ENCODE results near the gene RAE1.
"Not testable (repeated sequence)": the region's sequence is repeated elsewhere in the genome, so short reads cannot be mapped to it uniquely, and the experiment has no call there.

The RAE1 gene

DNA sequence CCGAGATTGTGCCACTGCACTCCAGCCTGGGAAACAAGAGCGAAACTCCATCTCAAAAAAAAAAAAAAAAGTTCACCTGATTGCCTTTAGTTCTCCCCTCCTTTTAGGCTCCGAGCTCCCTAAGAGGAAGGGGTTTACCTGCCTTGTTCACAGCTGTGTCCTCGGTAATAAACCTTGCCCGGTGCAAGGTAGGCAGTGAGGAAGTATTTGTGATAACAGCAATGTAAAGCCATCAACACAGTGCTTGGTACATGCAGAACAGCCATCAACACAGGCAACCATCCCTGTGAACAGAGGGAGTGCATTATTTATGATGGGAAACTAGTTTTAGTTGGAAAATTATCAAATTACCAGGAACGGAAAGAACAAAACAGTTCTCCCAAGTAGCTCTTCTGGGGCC, 23.2 kb upstream of the RAE1 start:
- no peak for DNase-seq

DNA sequence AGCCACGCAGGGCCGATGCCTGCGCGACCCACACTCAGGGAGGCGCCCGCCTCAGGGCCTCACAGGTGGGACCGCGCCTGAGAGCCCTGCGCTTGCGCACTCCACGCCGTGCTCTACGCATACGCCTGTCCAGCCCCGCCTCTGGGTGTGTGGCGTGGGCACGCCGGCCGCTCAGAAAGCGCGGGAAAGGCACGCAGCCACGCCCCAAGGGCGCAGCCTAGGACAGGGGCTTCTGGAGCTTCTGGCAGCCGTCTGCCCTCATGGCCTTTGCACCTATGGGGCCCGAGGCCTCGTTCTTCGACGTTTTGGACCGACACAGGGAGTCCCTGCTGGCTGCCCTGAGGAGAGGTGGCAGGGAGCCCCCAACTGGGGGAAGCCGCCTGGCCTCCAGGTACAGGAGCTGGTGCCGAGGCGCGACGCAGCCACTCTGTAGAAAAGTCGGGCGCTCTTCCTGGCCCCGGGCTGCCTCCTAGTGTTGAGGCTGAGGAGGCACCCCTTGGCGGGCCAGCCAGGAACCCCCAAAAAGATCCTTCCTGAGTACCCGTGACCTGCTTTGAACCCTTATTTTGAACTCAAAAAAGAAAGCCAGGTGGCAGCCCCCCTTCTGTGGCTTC, 21.3 kb upstream of the RAE1 start, which contains the start of gene SPO11:
Gene SPO11 (plus strand): TSS at position 196 of the 614 bp plus-strand sequence. CDS start 65 bp downstream, at position 261.
- DNase-seq = no peak

DNA sequence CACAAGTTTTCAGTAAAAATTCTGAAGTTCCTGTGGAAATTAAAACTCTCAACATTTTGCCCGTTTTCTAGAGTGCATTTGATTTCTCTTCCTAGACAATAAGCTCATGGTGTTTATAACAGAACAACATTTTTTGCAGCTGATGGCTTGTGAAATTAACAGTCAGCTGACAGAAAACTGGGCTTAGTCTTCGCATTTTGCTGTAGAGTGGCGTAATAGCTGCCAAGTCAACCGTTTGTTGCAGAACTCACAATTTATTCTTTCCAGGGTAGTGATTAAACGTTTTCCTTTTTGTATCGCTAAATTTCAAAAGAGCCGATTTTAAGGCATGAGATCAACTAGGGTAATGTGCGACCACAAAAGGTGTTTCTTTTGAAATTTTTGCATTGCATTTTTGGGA, 20.1 kb upstream of the RAE1 start:
- DNase-seq = no peak

DNA sequence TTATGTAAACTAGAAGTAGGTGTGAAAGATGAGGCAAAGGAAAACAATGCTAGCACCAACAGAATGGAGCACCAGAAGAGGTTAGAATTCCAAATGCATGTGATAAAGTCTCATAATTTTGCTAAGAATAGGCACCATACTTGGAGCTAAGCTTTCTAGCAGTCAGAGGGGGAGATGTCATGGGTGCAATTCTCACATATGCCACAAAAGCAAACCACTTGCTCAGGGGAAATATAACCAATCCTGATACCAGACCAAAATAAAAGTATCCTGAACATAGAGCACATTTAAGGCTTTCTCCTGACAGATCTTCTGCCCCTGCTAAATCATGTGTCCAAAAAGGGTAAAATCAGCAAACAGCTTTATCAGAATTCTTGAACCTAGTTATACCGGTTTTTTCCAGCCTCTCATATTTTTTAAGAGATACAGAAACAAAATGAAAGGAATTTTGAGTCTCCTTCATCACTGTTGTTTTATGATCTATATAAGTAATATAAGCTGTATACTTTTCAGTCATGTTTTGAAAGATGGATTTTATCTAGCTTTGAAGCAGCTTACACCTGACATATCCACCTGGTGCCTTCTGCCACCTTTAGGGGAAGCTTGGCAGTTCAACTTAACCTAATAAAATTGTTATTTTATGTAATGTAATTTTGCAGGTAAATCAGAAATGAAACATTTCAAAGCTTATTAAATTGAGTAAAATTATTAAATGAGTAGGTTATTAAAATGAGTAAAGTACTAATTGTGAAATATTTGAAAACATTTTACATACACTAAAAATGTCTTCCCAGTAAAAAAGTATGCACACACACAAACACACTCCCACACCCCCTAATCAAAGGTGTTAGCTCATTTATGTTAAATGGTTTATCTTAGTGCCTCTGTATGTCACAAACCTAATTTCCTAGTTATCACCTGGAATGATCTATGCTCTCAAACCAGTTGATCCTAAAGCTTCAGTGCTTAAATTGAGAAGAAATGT, 18.7 kb upstream of the RAE1 start:
- DNase-seq = no peak

DNA sequence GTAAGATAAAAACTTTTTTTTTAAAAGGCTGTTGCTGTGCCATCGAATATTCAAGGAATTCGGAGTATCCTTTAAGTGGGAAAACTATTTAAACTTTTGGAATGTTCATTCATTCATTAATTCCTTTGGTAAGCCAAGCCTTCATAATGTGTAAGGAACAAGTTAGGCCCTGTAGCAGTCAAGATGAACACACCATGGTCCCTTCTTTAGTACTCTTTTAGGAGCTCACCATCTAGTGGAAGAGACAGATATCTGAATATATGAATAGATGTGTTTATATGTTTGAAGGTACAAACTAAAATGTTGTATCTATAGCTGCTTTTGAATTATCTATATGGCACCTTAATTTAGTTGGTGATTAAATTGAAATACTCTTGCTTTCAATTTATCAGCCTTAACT, 15.7 kb upstream of the RAE1 start:
- DNase-seq = no peak

DNA sequence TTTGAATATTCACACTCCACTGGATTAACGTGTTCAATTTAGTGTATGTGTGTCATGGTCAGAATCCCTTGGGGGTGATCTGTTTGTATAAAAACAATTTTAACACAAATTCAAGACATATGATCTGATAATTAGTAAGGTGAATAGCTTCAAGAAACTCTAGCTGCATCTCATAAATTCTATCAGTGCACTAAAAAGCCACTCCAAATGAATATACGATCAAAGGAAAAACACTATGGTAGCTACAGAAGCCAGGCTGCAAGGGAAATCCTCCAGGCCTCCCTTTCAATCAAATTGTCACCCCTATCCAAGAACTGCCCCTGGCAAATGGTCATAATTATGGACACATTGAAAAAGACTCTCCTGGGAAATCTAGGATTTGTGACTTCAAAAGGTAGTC, 9.4 kb upstream of the RAE1 start:
- DNase-seq = no peak

DNA sequence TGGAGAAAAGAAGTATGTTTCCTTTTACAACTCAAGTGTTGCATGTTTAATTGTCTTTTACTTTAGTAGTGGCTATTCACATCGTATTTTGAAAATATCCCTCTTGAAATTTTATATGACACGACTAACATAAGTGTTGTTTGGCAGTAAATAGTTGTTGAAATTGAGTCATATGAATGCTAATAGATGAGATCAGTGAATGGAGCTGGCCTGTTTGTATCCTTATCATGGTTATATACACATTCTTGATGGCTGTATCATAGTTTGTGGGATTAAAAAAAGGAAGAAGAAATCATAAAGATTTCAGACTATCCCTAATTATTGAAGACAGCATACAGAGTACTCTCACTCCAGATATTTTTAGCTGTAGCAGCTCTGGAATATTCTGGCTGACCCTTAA, 8.2 kb upstream of the RAE1 start:
- DNase-seq = no peak

DNA sequence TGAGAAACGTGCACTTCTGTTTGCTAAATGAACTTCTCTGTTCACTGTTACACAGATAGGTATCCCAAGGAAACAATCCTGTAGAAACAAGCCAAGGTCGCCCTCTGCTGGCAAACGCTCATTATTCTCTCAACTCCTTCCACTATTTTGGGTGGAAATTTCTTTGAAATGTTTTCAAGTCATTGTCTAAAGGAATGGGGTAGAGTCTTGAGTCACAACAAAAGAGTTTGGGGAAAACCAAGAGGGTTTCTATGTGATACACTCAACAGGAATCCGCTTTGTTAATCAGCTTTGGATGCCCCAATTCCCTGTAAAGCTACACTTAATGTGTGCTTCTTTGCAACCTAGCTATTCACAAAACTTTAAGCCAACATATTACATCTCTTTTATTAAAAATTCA, 4.6 kb upstream of the RAE1 start:
- peak; percentile 24 to 61 (median 46) for DNase-seq

DNA sequence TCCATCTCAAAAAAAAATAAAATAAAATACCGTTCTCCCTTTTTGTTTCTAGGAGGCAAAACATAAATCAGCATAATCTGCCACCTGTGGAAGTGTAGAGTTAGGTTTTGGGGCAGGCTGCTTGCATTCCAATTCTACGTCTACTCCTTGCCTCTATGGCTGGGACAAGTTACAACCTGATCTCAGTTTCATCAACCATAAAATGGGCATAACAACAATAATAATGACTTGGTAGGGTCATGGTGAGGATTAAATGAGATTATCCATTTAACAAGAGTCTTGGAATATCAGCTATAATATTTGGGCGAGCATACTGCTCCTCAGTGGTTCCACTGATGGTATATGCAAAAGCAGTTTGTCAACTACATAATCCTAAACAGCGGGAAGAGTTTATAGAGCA, 3.7 kb upstream of the RAE1 start:
- no peak for DNase-seq

DNA sequence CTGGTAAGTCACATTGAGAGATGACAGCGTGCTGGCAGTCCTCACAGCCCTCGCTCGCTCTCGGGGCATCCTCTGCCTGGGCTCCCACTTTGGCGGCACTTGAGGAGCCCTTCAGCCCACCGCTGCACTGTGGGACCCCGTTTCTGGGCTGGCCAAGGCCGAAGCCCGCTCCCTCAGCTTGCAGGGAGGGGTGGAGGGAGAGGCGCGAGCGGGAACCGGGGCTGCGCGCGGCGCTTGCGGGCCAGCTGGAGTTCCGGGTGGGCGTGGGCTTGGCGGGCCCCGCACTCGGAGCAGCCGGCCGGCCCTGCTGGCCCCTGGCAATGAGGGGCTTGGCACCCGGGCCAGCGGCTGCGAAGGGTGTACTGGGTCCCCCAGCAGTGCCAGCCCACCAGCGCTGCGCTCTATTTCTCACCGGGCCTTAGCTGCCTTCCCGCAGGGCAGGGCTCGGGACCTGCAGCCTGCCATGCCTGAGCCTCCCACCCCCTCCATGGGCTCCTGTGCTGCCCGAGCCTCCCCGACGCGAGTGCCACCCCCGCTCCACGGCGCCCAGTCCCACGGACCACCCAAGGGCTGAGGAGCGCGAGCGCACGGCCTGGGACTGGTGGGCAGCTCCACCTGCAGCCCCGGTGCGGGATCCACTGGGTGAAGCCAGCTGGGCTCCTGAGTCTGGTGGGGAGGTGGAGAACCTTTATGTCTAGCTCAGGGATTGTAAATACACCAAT, 2.7 kb upstream of the RAE1 start:
- DNase-seq = not testable (repeated sequence)

DNA sequence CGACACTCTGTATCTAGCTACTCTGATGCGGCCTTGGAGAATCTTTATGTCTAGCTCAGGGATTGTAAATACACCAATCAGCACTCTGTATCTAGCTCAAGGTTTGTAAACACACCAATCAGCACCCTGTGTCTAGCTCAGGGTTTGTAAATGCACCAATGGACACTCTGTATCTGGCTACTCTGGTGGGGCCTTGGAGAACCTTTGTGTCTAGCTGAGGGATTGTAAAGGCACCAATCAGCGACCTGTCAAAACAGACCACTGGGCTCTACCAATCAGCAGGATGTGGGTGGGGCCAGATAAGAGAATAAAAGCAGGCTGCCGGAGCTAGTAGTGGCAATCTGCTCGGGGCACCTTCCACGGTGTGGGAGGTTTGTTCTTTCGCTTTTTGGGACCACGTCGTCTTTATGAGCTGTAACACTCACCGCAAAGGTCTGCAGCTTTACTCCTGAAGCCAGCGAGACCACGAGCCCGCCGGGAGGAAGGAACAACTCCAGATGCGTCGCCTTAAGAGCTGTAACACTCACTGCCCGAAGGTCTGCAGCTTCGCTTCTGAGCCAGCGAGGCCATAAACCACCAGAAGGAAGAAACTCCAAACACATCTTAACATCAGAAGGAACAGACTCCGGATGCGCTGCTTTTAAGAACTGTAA, 2.0 kb upstream of the RAE1 start:
- peak in 2 of 6 experiments; percentile 4 to 23 for DNase-seq

DNA sequence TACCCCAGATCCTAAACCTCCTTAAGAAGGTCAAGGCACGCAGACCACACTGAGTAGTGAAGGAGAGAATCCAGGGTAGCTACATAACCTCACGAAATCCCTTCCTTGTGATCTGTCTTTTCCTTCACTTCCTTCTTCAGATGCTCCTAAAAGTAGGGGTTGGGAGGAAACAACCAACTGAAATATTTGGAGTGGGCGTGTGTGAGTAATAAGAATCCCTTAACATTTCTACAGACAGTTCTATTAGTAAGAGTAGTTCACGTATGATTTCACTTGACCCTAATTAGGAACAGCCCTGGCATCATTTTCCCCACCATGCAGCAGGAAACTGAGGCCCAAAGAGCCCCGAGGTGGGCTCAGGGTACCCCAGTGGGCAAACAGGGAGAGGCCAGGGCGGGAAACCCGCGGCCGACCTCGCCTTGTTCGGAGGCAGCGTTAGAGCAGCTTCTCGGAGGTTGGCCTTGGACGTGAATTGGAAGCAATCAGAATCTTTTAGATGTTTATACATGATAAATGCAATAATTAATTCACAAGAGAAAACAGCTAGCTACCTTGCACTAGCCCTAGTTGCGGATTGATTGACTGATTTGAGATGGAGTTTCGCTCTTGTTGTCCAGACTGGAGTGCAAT, 859 bp upstream of the RAE1 start:
- peak in 1 of 6 experiments; percentile 10 for DNase-seq

DNA sequence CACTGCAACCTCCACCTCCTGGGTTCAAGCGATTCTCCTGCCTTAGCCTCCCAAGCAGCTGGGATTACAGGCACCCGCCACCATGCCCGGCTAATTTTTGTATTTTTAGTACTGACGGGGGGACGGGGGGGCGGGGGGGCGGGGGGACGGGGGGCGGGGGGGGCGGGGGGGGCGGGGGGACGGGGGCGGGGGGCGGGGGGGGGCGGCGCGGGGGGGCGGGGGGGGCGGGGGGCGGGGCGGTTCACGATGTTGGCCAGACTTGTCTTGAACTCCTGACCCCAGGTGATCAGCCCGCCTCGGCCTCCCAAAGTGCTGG, 371 bp upstream of the RAE1 start:
- DNase-seq = not testable (repeated sequence)

DNA sequence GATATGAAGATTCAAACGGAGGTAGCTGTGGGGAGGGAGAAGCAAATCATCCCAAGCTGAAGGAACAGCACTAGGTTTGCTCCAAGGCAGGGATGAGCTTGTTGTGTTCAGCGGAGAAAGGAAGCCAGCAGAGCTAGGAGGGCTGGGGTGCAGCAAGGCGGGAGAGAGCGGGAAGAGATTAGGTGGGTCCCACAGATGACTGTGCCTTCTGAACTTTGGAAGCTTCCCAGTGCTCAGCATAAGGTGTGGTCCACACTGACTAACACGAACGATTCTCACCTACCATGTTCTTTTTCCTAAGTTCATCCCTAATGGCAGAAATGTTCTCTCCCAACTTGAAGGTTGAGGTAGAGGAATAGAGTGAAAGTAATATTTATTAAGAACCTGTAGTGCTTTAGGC, 1.2 kb downstream of the RAE1 start:
- no peak for DNase-seq

DNA sequence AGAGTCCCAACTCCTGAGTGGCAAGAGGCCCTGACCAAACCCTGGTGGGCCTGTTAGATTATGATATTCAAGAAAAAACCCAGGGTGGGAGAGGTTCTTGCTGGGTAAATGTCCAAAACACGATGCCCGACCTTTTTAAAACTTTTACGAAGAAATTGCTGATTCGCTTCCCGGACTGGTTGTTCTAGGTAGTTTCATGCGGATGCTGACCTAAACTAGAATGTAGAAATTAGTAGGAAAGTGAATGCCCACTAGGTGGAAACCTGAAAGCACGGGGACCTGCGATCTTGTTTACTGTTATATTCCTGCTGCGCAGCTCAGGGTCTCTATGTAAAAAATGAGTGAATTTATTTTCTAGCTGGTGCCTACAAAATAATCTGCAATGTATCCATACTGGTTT, 2.3 kb downstream of the RAE1 start:
- DNase-seq = no peak

DNA sequence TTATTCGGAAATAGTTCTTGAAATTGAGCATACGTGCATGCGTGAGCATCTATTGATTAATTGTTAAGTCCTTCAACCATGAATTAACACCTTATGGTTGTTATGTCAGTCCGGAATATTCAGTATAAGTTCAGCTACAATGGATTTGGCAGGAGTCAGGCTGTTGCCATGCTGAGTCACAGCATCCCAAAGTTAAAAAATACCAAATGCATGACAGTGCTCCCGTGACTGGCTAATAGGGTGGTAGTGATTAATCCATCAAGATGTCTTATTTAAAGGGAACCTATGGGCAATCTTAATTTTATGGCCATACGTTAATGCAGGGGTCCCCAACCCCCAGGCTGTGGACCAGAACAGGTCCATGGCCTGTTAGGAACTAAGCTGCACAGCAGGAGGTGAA, 10.5 kb downstream of the RAE1 start:
- DNase-seq = no peak

DNA sequence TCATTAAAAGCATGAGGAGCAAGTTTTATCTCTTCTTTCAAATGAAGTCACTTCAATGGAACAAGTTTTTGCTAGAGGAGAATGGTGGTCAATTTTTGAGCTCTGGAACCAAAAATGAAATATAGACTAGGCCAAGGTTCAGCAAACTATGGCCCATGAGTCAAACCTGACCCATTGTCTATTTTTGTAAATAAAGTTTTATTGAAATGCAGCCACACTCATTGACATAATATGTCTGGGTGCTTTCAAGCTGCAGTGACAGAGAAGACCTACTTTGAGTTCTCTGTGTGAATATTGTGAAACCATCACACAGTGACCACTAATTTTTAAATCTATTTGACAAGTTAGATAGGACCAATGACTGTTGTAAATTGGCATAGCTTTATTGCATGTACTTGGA, 13.4 kb downstream of the RAE1 start:
- no peak for DNase-seq

DNA sequence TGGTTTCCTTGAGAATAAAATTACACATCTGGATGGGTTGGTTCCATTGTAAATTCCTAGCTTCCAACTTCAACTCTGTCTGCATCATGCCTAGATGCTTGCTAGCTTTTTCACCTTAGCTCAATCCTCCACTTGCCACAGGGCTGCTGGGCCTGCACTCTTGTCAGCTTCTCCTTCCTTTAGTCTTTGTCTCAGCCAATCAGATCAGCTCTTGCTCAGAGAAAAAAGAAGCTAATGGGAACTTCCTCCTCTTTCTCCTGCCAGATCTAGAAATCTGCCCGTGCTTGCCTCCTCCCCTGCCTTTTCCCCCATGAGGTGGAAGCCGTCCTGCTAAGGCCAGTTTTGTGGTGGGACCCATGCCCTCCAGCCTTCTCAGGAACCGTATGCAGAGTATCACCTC, 18.5 kb downstream of the RAE1 start:
- no peak for DNase-seq

DNA sequence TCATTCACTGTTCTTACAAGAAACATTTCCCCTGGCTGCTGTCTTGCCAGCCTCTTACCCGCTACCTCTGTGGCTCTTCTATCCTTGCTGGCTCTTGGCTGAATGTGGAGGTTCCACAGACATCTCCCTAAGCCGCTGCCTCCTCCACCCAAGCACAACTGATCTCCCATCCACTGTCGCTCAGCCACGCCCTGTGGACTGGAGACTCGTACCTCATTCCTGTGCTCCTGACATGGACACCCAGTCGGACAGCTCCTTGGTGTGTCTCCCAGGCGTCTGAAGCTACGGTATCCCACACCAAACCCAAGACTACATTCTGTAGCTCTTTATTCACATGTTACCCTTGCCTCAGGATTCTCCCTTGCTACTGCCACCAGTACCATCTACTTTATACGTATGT, 19.3 kb downstream of the RAE1 start:
- no peak for DNase-seq

DNA sequence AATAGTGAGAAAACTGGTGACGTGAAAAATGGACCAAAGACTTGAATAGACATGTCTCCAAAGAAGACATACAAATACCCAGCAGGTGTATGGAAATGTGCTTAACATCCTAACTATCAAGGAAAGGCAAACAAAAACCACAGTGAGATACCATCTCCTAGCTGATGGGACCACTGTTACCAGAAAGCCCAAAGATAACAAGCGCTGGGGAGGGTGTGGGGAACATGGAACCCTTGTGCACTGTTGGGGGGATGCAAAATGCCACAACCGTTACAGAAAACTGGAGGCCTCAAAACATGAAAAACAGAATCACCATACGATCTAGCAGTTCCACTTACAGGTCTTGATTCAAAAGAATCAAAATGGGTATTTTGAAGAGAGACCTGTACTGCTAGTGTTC, 20.3 kb downstream of the RAE1 start:
- no peak for DNase-seq

DNA sequence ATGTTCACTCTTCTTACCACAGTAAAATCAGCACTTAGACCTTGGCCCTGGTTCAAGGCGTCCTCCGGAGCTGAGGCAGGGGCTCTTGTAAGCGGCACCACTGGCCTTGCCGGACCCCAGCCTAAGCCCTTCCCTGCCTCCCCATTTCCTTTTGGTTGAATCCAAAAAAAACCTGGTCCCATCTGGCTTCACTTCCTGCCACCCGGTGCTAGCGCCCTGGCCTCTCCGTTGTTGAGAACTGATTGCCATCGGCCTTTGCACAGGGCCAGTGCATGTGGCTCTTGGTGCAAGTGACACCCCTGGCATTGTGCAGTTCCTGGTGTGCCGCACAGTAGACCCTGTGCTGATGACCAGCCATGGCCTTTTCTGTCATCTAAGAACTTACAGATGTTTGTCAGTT, 21.1 kb downstream of the RAE1 start:
- DNase-seq = no peak

DNA sequence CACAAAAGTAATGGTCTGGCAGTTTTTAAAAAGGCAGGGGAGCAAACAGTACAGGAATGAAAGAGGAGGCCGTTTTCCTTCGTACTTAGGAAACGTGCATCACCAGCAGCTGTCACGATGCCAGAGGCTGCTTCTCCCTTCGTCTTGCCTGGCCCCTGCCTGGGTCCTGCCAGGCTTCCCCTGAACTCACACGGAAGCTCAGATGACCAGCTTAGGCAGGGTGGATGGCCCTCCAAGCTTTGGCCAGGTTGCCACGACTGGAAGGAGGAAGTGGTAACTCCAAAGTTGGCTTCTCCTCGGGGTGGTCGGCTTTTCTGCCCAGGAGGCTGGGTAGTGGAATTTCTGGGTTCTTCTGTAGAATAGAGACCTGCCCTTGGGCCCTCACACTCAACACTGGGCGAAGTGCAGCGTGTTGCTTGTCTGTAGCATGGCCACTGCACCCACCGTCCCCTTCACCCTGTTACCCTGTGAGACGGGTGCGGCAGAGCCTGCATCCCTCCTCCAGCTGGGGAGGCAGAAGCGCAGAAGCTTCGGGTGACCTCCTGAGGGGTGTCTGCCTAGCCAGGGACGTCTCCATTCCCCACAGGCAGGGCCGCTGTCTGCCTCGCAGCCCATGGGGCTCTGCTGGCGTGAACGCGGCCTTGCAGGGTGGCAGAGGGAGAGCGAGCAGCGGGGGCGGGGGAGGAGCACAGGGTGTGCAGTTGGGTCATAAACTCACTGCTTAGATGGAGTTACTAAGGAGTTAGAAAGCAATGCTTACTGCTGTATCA, 21.7 kb downstream of the RAE1 start:
- no peak for DNase-seq
